HCT116 (cell line): ENCODE data around the gene CDH13. TPM values are rescaled to one million over a fixed set of nuclear protein-coding genes. Genes with fewer than 3 reads are reported as not detected.

Experiments used
- ATAC-seq: fragments of 200-7000 bp; cut with Tn5 transposase; 2 replicates; pipeline ENCODE4 v1.9.1; 2020; ENCODE audit warnings: mild to moderate bottlenecking, moderate library complexity
- BruUV-seq: library from RNA; stranded (reverse); fragments of 400-500 nt; replicated peaks from 2 replicates; lab custom pipeline; 2021; lab: Mats Ljungman, UMichigan
- CTCF ChIA-PET: fragments of 300-600 bp; sonication (Branson Sonifier 250); formaldehyde crosslinking; loops from one replicate; lab custom pipeline; 2021; ENCODE audit warnings: antibody characterized with exemption; lab: Charles Lee
- POLR2A ChIA-PET: fragments of 300-600, 350-600 bp; sonication (Branson Sonifier 250); formaldehyde crosslinking; loops from one replicate; lab custom pipeline; 2021; ENCODE audit warnings: antibody characterized with exemption; lab: Charles Lee
- RAD21 ChIA-PET, 2 experiments: fragments of 300-600 bp; sonication (Branson Sonifier 250); formaldehyde crosslinking; loops; one replicate each; lab custom pipeline; 2023; ENCODE audit warnings: low total read pairs in 2 of 2; ENCODE audit not compliant: uncharacterized antibody in 2 of 2, unreplicated experiment in 2 of 2, low non-redundant PET in 1 of 2; lab: Charles Lee
- DNase-seq: peaks from one replicate; pipeline ENCODE4 v3.0.0-alpha.2; 2010; ENCODE audit warnings: low read depth, low spot score
- H2AFZ ChIP-seq: fragments of 200-600 bp; shearing (Covaris generic), sonication (generic); 2 replicates; pipeline ENCODE4 v1.6.1; 2017; ENCODE audit warnings: low read depth, mixed run types, mixed read lengths, antibody characterized with exemption, low read length; ENCODE audit not compliant: poor library complexity, severe bottlenecking
- H3K27ac ChIP-seq: 2 replicates; pipeline ENCODE4 v1.5.1; 2012; ENCODE audit warnings: low read depth, low read length
- H3K27me3 ChIP-seq: fragments of 200-600 bp; sonication (generic); 2 replicates; pipeline ENCODE4 v1.6.1; 2016; ENCODE audit warnings: mixed run types, low read length, mixed read lengths; ENCODE audit not compliant: insufficient read depth
- H3K36me3 ChIP-seq, 2 experiments: fragments of 200-500 bp in 1 of 2; fragments of 200-600 bp in 1 of 2; sonication (Bioruptor generic) in 1 of 2; sonication (generic) in 1 of 2; 2 replicates each; pipeline versions ENCODE4 v1.5.1 to v1.6.1; 2014 to 2016; ENCODE audit warnings: low read length in 2 of 2, inconsistent platforms in 1 of 2, mixed read lengths in 1 of 2, mixed run types in 1 of 2; ENCODE audit not compliant: insufficient read depth in 2 of 2, control insufficient read depth in 1 of 2
- H3K4me1 ChIP-seq, 2 experiments: fragments of 200-600 bp in 1 of 2; sonication (generic) in 1 of 2; 2 replicates each; pipeline versions ENCODE4 v1.5.1 to v1.6.1; 2012 to 2017; ENCODE audit warnings: low read length in 2 of 2, inconsistent platforms in 1 of 2, mild to moderate bottlenecking in 1 of 2, mixed read lengths in 1 of 2, mixed run types in 1 of 2, moderate library complexity in 1 of 2; ENCODE audit not compliant: insufficient read depth in 2 of 2, control insufficient read depth in 1 of 2
- H3K4me2 ChIP-seq: fragments of 200-600 bp; sonication (generic); 2 replicates; pipeline ENCODE4 v1.6.1; 2017; ENCODE audit warnings: mixed run types, low read length, mixed read lengths
- H3K4me3 ChIP-seq, 2 experiments: fragments of 200-600 bp in 1 of 2; sonication (generic) in 1 of 2; replicated peaks in 1 of 2; 2 replicates each; pipeline ENCODE4 v1.5.1; 2011 to 2016; ENCODE audit warnings: low read length in 2 of 2, control low read depth in 1 of 2, low read depth in 1 of 2, mild to moderate bottlenecking in 1 of 2, mixed read lengths in 1 of 2, mixed run types in 1 of 2
- H3K79me2 ChIP-seq: fragments of 200-600 bp; sonication (generic); 2 replicates; pipeline ENCODE4 v1.6.1; 2017; ENCODE audit warnings: mild to moderate bottlenecking, mixed run types, low read length, moderate library complexity, mixed read lengths; ENCODE audit not compliant: insufficient read depth
- H3K9ac ChIP-seq: fragments of 200-600 bp; sonication (generic); 2 replicates; pipeline ENCODE4 v1.6.1; 2016; ENCODE audit warnings: low read length, mixed read lengths
- H3K9me2 ChIP-seq: fragments of 200-600 bp; sonication (generic), shearing (Covaris generic); 2 replicates; pipeline ENCODE4 v1.6.1; 2017; ENCODE audit warnings: mixed run types, mild to moderate bottlenecking, moderate library complexity; ENCODE audit not compliant: insufficient read depth
- H3K9me3 ChIP-seq, 2 experiments: fragments of 200-500 bp in 1 of 2; fragments of 200-600 bp in 1 of 2; sonication (Bioruptor generic) in 1 of 2; sonication (generic) in 1 of 2; 2 replicates each; pipeline ENCODE4 v1.6.1; 2014 to 2017; ENCODE audit warnings: low read length in 2 of 2, mixed read lengths in 2 of 2, inconsistent platforms in 1 of 2, low read depth in 1 of 2, mild to moderate bottlenecking in 1 of 2, mixed run types in 1 of 2, moderate library complexity in 1 of 2; ENCODE audit not compliant: control insufficient read depth in 1 of 2, insufficient read depth in 1 of 2
- H4K20me1 ChIP-seq: fragments of 200-600 bp; sonication (generic), shearing (Covaris generic); 2 replicates; pipeline ENCODE4 v1.6.1; 2017; ENCODE audit warnings: mixed run types, mild to moderate bottlenecking, moderate library complexity; ENCODE audit not compliant: insufficient read depth
- CEBPB ChIP-seq: IDR thresholded peaks from 2 replicates; pipeline ENCODE4 v1.6.1; 2012; ENCODE audit warnings: low read depth
- CTCF ChIP-seq, 3 experiments: fragments of 200-600 bp in 1 of 3; sonication (generic) in 1 of 3; IDR thresholded peaks in 2 of 3; conservative IDR thresholded peaks in 1 of 3; 2 replicates each; pipeline ENCODE4 v1.5.1; 2012 to 2017; ENCODE audit warnings: low read depth in 2 of 3, low read length in 2 of 3, antibody characterized with exemption in 1 of 3, borderline replicate concordance in 1 of 3, control low read depth in 1 of 3, mild to moderate bottlenecking in 1 of 3, mixed read lengths in 1 of 3, mixed run types in 1 of 3, moderate library complexity in 1 of 3; ENCODE audit not compliant: insufficient read depth in 1 of 3
- ELF1 ChIP-seq: IDR thresholded peaks from 2 replicates; pipeline ENCODE4 v1.6.1; 2012; ENCODE audit warnings: low read depth, borderline replicate concordance
- EZH2 ChIP-seq: fragments of 200-600 bp; sonication (generic); IDR thresholded peaks from 2 replicates; pipeline ENCODE4 v1.6.1; 2017; ENCODE audit warnings: antibody characterized with exemption, mixed run types
- POLR2A ChIP-seq: IDR thresholded peaks from 2 replicates; pipeline ENCODE4 v1.7.0; 2011; ENCODE audit warnings: borderline replicate concordance; ENCODE audit not compliant: insufficient read depth, insufficient read length; ENCODE audit errors: extremely low read depth
- RAD21 ChIP-seq: IDR thresholded peaks from 2 replicates; pipeline ENCODE4 v1.6.1; 2012; ENCODE audit warnings: low read depth, mild to moderate bottlenecking
- SIN3A ChIP-seq: IDR thresholded peaks from 2 replicates; pipeline ENCODE4 v1.6.1; 2012; ENCODE audit warnings: low read depth
- SRF ChIP-seq: IDR thresholded peaks from 2 replicates; pipeline ENCODE4 v1.6.1; 2012; ENCODE audit warnings: low read depth
- TCF7L2 ChIP-seq: IDR thresholded peaks from 2 replicates; pipeline ENCODE4 v1.7.0; 2011; ENCODE audit warnings: borderline replicate concordance, inconsistent platforms; ENCODE audit not compliant: insufficient read depth, insufficient read length; ENCODE audit errors: extremely low read depth
- ZFX ChIP-seq: fragments of 450-650 bp; IDR thresholded peaks from 2 replicates; pipeline ENCODE4 v1.6.1; 2017
- ZNF274 ChIP-seq: fragments of 200-500 bp; sonication (Bioruptor generic); IDR thresholded peaks from 2 replicates; pipeline ENCODE4 v1.6.1; 2014; ENCODE audit warnings: mild to moderate bottlenecking, low read depth, low read length, inconsistent platforms
- intact Hi-C: fragments of 100-400 bp; cut with micrococcal nuclease; formaldehyde crosslinking; loops from 2 replicates; pipeline ENCODE4 v1.10.0; 2022
- total RNA-seq: library from RNA; stranded (reverse); gene quantifications from one replicate; pipeline ENCODE4 v1.2.1, GENCODE V29; 2021; ENCODE audit not compliant: unreplicated experiment
- TF ChIP-seq, protein P1 (sequence below): IDR thresholded peaks from 2 replicates; pipeline ENCODE4 v1.6.1; 2012

Gene CDH13
- total RNA-seq, 1 experiment from 2014 or later: not detected

DNA sequence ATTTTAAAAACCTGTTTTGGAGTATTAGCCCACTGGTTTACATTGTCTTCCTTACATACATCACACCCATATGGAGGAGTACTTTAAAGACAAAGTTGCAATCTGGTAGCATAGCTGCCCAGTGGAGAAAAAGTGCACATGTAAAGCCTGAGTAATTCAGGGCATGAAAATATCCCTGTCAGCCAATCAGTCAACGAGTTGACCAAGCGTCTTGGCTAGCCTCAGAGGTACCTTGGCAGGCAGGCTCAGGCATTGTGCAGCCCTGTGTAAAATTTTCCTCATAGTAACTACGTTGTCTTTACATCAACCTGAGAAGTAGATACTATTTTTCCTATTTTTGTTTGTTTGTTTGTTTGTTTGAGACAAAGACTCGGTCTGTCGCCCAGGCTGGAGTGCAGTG lies 339.0 kb downstream of the CDH13 start:
- Histone ChIP-seq H3K9me2 (no peaks in the 10 kb centered on the region), H3K27me3 (no peaks in the 10 kb centered on the region), H3K4me1 (no peaks in the 10 kb centered on the region), H3K9ac (no peak overlapping the region), H2AFZ (no peak overlapping the region), H3K79me2 (no peaks in the 10 kb centered on the region), H3K4me2 (no peak overlapping the region), H3K36me3 (no peaks in the 10 kb centered on the region), H3K4me3 (no peak overlapping the region), H3K9me3 (peaks cover 17 to 25% of the 10 kb centered on the region in 2 experiments; a peak in 3 of 4 replicates), H3K27ac (no peak overlapping the region), H4K20me1 (no peaks in the 10 kb centered on the region)
- POLR2A ChIA-PET: no interaction called here
- CTCF ChIA-PET: no interaction called here
- DNase-seq (no peak), ATAC-seq (no peak)
- TF ChIP-seq SIN3A: no peak
- TF ChIP-seq SRF: no peak
- no peak for TF ChIP-seq EZH2
- TF ChIP-seq ZFX: no peak
- no peak for TF ChIP-seq ZNF274
- TF ChIP-seq CTCF (IDR thresholded peaks at IDR 0.05 in 2 of 3, conservative IDR thresholded peaks at IDR 0.05 in 1 of 3; ENCODE audit: borderline replicate concordance in 1 of 3, insufficient read depth in 1 of 3, low read depth in 2 of 3, low read length in 2 of 3): no peak
- TF ChIP-seq POLR2A: no peak
- TF ChIP-seq CEBPB: no peak
- TF ChIP-seq TCF7L2: no peak
- no peak for TF ChIP-seq ELF1
- TF ChIP-seq, protein P1, sequence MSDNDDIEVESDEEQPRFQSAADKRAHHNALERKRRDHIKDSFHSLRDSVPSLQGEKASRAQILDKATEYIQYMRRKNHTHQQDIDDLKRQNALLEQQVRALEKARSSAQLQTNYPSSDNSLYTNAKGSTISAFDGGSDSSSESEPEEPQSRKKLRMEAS: no peak
- TF ChIP-seq RAD21: no peak
- RAD21 ChIA-PET: no interaction called here
- no TSS peak for BruUV-seq
- intact Hi-C loops: no loop called here
